Esophagus squamous epithelium (tissue), 5 donors: Measurements from ENCODE around the gene RAB40B. TPM values are rescaled to one million over a fixed set of nuclear protein-coding genes. Genes with fewer than 3 reads are reported as not detected.

Experiments used
- DNase-seq: peaks from one replicate; lab custom pipeline; 2025; lab: John Stamatoyannopoulos, UW
- H3K27ac ChIP-seq, 4 donors: fragments of 200-600 bp; sonication (generic); one replicate each; pipeline ENCODE4 v1.5.1; 2016 to 2019; ENCODE audit warnings: mild to moderate bottlenecking in 1 of 4
- H3K27me3 ChIP-seq, 4 donors: fragments of 200-600 bp; sonication (generic); 1 replicate in 3 of 4; 2 replicates in 1 of 4; pipeline versions ENCODE4 v1.5.1 to v1.6.0; 2017 to 2021; ENCODE audit warnings: antibody characterized with exemption in 1 of 4
- H3K36me3 ChIP-seq, 3 donors: fragments of 200-600 bp; sonication (generic); one replicate each; pipeline ENCODE4 v1.5.1; 2016 to 2019
- H3K4me1 ChIP-seq, 3 donors: fragments of 200-600 bp; sonication (generic); one replicate each; pipeline ENCODE4 v1.5.1; 2017 to 2019
- H3K4me3 ChIP-seq, 4 donors: fragments of 200-600 bp; sonication (generic); 1 replicate in 3 of 4; 2 replicates in 1 of 4; pipeline ENCODE4 v1.5.1; 2016 to 2019; ENCODE audit warnings: mild to moderate bottlenecking in 2 of 4, moderate library complexity in 1 of 4
- H3K9me3 ChIP-seq, 3 donors: fragments of 200-600 bp; sonication (generic); one replicate each; pipeline ENCODE4 v1.5.1; 2016 to 2019
- POLR2A ChIP-seq, 4 donors: fragments of 450-650 bp; IDR thresholded peaks; one replicate each; pipeline ENCODE4 v1.6.1; 2017; ENCODE audit warnings: antibody characterized with exemption in 4 of 4, mild to moderate bottlenecking in 4 of 4, moderate library complexity in 3 of 4
- WGBS, 2 donors: methylation state at CpG; one replicate each; pipeline ENCODE4 v1.1.5; 2018; 5-methylcytosine and 5-hydroxymethylcytosine counted together
- intact Hi-C: fragments of 100-400 bp; cut with DNase I; formaldehyde crosslinking; loops from one replicate; pipeline ENCODE4 v1.15.0; 2022
- total RNA-seq, 4 donors: library from RNA; depleted of rRNA; stranded (reverse); fragments of >200 nt; gene quantifications; one replicate each; pipeline ENCODE4 v1.1.0, GENCODE V29; 2016
- TF ChIP-seq, protein P1 (sequence below), 6 experiments: fragments of 450-650 bp in 4 of 6; fragments of 200-600 bp in 2 of 6; sonication (generic) in 2 of 6; IDR thresholded peaks; one replicate each; pipeline ENCODE4 v1.5.1; 2016 to 2019; ENCODE audit warnings: antibody characterized with exemption in 6 of 6, mild to moderate bottlenecking in 4 of 6, moderate library complexity in 4 of 6
- donor health status: DM: yes; HTN: yes; CAD: no.

RAB40B gene
- total RNA-seq, 4 donors from 2014 or later: 3.4 to 20.8 (median 9.8) TPM

DNA sequence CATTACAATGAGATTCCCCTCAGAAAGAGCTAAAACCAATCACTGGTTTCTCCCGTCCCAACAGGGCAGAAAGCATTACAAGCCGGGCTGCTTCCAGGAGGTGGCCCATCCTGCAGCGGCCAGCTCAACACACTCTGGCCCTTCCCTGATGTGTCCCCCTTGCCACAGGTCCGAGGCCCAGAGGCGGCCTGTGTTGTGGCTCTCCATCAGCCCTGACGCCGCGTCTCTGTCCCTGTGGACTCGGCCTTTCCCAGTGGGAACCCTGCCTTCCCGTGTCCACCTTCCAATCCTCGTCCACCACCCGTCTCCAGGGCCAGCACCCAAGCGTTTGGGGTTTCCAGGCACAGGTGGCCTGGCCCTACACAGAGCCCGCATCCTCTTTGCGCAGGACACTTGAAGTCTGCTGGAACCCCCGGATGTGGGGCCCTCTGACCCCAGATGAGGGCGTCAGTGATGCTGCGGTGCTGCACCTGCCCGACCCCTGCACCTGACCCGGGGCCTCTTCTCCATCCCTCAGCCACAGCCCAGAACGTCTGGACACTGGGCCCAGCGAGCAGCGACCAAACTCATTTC, 21.1 kb downstream of the RAB40B start:
- Histone ChIP-seq H3K27ac (no peak overlapping the region), H3K36me3 (no peaks in the 10 kb centered on the region), H3K27me3 (no peaks in the 10 kb centered on the region), H3K4me1 (peaks cover 0 to 10% (median 0%) of the 10 kb centered on the region in 3 donors), H3K4me3 (no peak overlapping the region), H3K9me3 (peaks cover 0 to 13% (median 0%) of the 10 kb centered on the region in 3 donors)
- intact Hi-C loops: no loop called here
- no peak for DNase-seq
- TF ChIP-seq, protein P1, sequence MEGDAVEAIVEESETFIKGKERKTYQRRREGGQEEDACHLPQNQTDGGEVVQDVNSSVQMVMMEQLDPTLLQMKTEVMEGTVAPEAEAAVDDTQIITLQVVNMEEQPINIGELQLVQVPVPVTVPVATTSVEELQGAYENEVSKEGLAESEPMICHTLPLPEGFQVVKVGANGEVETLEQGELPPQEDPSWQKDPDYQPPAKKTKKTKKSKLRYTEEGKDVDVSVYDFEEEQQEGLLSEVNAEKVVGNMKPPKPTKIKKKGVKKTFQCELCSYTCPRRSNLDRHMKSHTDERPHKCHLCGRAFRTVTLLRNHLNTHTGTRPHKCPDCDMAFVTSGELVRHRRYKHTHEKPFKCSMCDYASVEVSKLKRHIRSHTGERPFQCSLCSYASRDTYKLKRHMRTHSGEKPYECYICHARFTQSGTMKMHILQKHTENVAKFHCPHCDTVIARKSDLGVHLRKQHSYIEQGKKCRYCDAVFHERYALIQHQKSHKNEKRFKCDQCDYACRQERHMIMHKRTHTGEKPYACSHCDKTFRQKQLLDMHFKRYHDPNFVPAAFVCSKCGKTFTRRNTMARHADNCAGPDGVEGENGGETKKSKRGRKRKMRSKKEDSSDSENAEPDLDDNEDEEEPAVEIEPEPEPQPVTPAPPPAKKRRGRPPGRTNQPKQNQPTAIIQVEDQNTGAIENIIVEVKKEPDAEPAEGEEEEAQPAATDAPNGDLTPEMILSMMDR (IDR thresholded peaks at IDR 0.05): no peak
- TF ChIP-seq POLR2A (IDR thresholded peaks at IDR 0.05): no peak
- WGBS, 2 donors: 90 to 93% methylated on average over 17 to 22 of the region's 23 CpGs

- H3K9me3 ChIP-seq: no peaks in the 10 kb centered on the region
- DNase-seq: no peak
- no peaks in the 10 kb centered on the region for H3K36me3 ChIP-seq
- H3K4me1 ChIP-seq: peaks cover 0 to 11% (median 0%) of the 10 kb centered on the region in 3 donors
- 62 to 90% methylated on average over 4 to 15 of the region's 18 CpGs for WGBS, 2 donors
- no peak overlapping the region for H3K27ac ChIP-seq
- H3K4me3 ChIP-seq: no peak overlapping the region
- intact Hi-C loops: no loop called here
- no peak for TF ChIP-seq POLR2A (IDR thresholded peaks at IDR 0.05)
- TF ChIP-seq, protein P1 (IDR thresholded peaks at IDR 0.05): no peak
- H3K27me3 ChIP-seq: no peaks in the 10 kb centered on the region
These were observed 22.8 kb downstream of the RAB40B start for GRCh38 chr17:82675476-82676245.

DNA sequence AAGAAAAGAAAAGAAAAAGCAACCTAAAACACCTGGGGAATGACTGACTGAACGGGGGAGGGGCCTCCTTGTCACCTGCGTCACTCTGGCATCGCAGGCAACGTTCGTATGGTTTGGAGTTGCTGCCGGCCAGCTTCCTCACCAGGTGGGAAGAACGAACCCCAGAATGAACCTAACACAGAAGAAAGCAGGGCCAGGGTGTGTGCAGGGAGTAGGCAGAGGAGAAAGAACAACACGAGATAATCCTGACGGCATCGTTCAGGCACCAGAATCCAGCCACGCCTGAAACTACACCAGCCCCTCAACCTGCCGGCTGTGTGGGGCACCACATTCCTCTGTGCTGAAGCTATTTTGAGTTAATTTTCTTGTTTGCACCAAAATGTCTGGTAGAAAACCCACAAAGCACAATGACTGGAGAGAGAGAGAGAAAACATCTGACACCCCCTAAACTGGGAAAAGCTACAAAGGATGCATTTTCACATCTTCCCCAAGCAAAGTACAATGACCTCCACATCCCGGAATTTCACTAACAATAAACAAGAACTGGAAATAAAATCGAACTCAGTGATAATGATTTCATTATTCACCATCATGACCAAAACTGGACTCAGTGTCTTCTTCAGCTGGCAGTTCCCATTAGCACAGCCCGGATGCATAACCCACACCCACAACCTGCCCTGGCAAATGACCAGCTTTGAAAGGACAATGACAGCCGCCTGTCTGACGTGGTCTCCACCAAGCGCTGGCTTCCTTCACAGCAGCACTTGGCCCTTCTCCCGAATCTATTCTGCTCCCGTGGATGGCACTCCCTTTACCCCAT, 23.6 kb downstream of the RAB40B start:
- TF ChIP-seq POLR2A (IDR thresholded peaks at IDR 0.05): no peak
- TF ChIP-seq, protein P1 (IDR thresholded peaks at IDR 0.05): no peak
- 70 to 73% methylated on average over 16 to 20 of the region's 20 CpGs for WGBS, 2 donors
- no peak overlapping the region for H3K4me3 ChIP-seq
- H3K36me3 ChIP-seq: no peaks in the 10 kb centered on the region
- H3K27me3 ChIP-seq: no peaks in the 10 kb centered on the region
- H3K27ac ChIP-seq: no peak overlapping the region
- H3K9me3 ChIP-seq: no peaks in the 10 kb centered on the region
- peaks cover 0 to 17% (median 0%) of the 10 kb centered on the region in 3 donors for H3K4me1 ChIP-seq
- intact Hi-C loops: no loop called here
- DNase-seq: no peak

DNA sequence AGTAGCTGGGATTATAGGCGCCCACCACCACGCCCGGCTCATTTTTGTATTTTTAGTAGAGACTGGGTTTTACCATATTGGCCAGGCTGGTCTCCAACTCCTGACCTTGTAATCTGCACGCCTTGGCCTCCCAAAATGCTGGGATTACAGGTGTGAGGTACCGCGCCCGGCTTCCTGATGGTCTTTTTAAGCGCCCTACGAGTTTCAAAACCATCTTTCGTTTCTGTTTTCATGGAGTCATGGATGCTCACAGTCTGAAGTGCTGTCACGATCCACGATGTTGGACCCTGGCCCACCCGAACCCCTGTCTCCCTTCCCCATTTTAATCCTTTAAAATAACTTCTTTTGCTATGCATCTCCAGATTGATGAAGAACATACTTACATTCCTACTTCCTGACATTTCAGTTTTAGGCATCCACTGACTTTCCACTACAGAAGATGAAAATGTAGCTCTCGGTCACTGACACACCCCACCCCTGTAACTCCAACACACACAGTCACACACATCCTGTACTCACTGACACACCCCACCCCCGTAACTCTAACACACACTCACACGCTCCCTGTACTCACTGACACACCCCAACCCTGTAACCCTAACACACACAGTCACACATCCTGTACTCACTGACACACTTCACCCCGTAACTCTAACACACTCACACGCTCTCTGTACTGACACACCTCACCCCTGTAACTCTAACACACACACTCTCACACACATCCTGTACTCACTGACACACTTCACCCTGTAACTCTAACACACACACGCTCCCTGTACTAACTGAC, 27.6 kb downstream of the RAB40B start:
- no peaks in the 10 kb centered on the region for H3K9me3 ChIP-seq
- intact Hi-C loops: no loop called here
- H3K27me3 ChIP-seq: no peaks in the 10 kb centered on the region
- no peak for DNase-seq
- H3K36me3 ChIP-seq: no peaks in the 10 kb centered on the region
- H3K4me3 ChIP-seq: no peak overlapping the region
- H3K4me1 ChIP-seq: peaks cover 0 to 31% (median 3%) of the 10 kb centered on the region in 3 donors
- WGBS, 2 donors: 82 to 84% methylated on average over 19 of the region's 19 CpGs
- peak overlapping the region in 3 of 4 donors; percentile 73 to 81 (median 75) for H3K27ac ChIP-seq
- no peak for TF ChIP-seq POLR2A (IDR thresholded peaks at IDR 0.05)
- TF ChIP-seq, protein P1 (IDR thresholded peaks at IDR 0.05): no peak
